ENCODE measurements around the gene GPAT2.
"Not testable (repeated sequence)": the region's sequence is repeated elsewhere in the genome, so short reads cannot be mapped to it uniquely, and the experiment has no call there.

Gene GPAT2

GRCh38 chr2:96064760-96065159, 30.0 kb upstream of the GPAT2 start:
- DNase-seq = not testable (repeated sequence)

GRCh38 chr2:96064047-96064675, 29.4 kb upstream of the GPAT2 start:
- DNase-seq = not testable (repeated sequence)

- DNase-seq = not testable (repeated sequence)
These were observed 28.6 kb upstream of the GPAT2 start for GRCh38 chr2:96063116-96063899.

- not testable (repeated sequence) for DNase-seq
These were observed 27.8 kb upstream of the GPAT2 start for GRCh38 chr2:96062483-96062882.

DNA sequence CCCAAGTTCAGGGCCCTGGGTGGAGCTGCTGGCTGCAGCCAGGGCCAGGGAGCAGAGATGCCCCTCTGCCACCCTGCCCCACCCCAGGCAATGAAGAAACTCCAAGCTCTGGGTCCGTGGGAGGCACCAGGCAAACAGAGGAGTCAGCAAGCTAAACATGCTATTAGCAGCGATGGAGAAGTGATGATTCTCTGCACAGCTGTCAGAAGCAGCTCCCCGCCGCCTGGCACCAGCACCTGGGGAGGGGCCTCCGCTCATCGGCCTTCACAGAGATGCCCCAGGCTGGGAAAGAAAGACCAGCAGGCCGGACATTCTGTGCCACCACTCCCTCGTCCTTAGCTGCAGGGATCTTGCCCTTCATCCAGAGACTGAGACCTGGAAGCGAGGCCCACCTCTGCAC, 27.2 kb upstream of the GPAT2 start:
- not testable (repeated sequence) for DNase-seq

GRCh38 chr2:96061197-96061817, 26.6 kb upstream of the GPAT2 start:
- DNase-seq = not testable (repeated sequence)

GRCh38 chr2:96060325-96060724, 25.6 kb upstream of the GPAT2 start:
- not testable (repeated sequence) for DNase-seq

GRCh38 chr2:96059443-96059842, 24.7 kb upstream of the GPAT2 start:
- not testable (repeated sequence) for DNase-seq

DNA sequence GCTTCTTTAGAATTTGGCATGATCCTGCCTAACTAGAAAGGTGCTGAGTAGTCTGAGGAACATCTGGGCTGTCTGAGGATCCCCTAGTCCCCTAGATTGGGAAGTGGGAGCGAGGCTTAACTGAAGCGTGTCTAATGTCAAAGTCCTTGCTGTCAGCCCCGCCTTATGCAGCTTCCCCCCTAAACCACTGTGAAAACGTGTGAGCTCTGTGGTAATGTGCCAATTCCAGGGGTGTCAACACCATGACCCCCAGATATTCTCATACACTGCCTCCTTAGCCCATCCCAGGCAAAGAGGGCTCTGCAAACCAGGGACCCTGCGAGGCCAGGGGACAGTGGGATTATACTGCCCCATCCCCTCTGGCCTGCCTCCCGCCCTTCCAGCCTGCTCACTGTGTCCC, 21.1 kb upstream of the GPAT2 start:
- DNase-seq = not testable (repeated sequence)

DNA sequence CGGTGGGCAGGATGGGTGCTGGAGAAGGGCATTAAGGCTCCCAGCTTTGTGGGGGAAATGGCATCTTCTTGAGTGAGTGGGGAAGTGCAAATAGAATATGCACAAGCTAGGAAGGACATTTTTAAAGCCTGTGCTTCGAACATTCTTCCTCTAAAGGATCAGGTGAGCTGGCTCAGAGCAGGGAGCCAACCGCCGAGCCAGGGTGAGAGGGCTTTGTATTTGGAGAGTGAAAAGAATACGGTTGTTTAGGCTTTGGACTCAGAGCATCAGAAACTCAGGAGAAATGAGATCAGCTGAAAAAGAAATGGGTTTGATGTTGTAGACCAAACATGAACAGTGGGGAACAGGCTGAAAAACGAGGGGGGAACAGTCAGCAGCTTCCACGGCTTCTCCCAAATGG, 19.8 kb upstream of the GPAT2 start:
- DNase-seq = not testable (repeated sequence)

DNA sequence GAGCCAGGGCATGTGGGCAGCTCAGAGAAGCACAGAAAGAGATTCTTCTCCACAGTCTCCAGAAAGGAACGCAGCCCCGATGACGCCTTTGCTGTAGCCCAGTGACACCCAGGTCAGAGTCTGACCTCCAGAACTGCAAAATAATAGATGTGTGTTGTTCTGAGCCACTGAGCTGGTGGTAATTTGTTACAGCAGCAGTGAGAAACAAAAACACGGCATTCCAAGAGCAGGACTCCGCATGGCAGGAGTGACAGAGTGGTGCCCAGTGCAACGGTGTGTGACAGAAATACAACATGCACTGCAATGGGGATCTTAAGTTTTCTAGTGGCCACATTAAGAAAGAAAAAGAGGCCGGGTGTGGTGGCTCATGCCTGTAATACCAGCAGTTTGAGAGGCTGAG, 18.7 kb upstream of the GPAT2 start:
- not testable (repeated sequence) for DNase-seq

- not testable (repeated sequence) for DNase-seq
These were observed 17.9 kb upstream of the GPAT2 start for GRCh38 chr2:96052632-96053031.

GRCh38 chr2:96049917-96050262, 15.2 kb upstream of the GPAT2 start:
- not testable (repeated sequence) for DNase-seq

DNA sequence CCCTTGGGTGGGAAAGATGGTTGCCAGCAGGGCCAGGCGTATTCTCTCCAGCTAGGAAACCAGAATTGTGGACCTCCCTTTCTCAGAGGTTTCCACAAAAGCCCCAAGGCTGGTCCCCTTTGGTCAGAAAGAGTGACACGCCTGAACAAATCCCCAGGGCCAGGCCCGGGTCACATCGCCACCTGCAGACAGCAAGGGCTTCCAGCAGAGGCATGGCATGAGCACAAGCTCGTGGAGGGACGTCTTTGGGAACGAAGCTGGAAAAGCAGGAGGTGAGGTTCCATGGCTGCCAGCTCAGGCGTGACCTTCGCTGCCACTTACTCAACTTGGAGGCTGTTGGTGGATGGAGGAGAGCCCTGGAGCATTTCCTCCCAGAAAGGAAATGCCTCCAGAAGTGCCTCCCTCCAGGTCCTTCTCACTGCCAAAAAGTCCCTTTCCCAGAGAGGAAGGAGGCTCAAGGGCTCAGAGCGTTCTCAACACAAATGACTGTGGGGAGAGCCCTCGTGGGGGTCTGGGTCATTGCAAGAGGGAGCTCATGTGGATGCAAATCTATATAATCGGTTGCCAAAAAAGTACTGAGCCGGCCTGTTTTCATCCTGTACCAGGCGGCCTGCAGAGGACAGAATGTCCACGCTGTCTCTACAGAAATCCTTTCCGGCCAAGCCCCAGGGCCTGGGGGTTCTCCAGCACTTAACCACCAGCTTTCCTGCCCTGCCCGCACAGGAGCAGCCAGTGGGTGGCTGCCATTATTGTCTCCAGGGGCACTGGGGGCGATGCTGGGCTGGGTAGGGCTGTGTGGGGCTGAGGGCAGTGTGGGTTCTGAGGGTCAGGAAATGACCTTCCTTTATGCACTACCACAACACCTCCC, 14.6 kb upstream of the GPAT2 start:
- DNase-seq = not testable (repeated sequence)

DNA sequence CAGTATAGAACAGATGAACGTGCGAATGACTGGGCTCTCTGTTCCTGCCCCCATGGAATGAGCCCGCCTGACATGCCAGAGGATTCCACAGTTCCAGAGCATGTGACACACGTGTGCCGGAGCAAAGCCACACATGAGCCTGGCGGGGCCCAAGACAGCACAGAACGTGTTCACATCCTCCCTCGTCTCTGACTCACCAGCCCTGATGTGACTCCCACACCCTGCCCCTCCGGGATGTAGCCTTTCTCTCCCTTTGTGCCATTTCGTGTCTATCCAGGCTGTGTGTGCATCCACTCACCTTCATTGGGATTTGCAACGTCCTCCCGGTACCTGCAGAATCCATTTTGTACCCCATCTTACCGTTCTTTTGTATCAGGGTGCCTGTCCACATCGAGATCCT, 838 bp upstream of the GPAT2 start:
- DNase-seq = not testable (repeated sequence)

GRCh38 chr2:96033997-96034396, 719 bp downstream of the GPAT2 start:
- DNase-seq = not testable (repeated sequence)

- not testable (repeated sequence) for DNase-seq
These were observed 6.9 kb downstream of the GPAT2 start for GRCh38 chr2:96027725-96028325.

GRCh38 chr2:96025755-96026154, 9.0 kb downstream of the GPAT2 start:
- not testable (repeated sequence) for DNase-seq

- no peak for DNase-seq
These were observed 9.6 kb downstream of the GPAT2 start for GRCh38 chr2:96025194-96025492.

DNA sequence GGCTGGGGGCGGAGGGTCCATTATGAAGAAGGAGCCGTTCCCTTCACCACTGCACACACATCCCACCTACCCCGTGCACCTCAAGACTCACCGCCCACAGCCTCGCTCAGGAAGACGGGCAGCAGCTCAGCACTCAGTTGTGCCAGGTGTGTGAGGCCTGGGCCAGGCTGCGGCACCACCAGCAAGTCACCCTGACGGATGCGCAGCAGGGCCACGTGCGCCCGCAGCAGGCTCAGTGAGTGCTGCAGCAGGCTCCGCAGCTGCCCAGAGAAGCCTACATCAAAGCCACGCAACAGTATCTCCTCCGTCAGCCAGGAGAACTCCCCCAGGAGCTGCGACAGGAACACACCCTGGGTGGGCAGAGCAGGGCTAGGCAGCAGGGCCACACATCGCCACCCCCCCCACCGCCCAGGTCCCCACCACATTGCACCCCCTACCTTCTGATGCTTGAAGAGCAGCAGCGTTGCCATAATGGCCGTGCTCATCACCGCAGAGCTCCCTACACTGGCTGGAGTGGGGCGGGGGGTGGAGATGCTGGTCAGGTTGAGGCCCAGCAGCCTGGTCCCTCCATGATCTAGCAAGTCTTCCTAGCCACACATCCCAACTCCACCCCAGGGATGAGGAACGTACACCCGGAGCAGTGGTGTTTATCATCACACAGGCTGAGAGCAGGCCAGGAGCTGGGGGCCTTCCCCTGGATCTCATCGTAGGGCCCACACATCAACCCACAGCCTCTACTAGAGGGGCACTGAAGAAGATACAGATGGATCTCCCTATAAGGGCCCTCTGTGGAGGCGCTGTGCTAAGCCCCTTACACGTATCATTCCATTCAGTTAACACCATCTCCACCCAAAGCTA, 10.2 kb downstream of the GPAT2 start:
- DNase-seq = no peak

DNA sequence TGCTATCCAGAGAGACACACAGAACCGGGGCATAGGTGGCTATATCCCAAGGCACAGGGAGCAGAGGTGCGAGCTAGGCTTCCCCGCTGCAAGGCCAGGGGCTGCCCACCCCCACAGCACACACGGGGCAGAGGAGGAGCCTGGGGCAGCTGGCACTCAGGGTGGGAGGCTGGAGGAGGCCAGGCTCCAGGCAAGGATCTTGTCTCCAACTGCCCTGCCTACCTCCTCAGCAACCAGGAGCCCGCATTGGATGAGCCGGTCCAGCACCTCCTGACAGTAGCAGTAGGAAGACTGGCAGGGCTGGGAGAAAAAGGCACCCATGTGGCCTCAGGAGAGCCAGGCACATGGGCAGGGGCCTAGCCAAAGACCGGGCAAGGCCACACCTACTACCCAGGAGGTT, 11.0 kb downstream of the GPAT2 start:
- not testable (repeated sequence) for DNase-seq

Data from amniotic stem cell (primary cell).